ENCODE measurements around the gene HS3ST2. TPM values are rescaled to one million over a fixed set of nuclear protein-coding genes. Genes with fewer than 3 reads are reported as not detected.
"Not testable (repeated sequence)": the region's sequence is repeated elsewhere in the genome, so short reads cannot be mapped to it uniquely, and the experiment has no call there.

Gene HS3ST2
- polyA plus RNA-seq, 10 donors: 0.11 to 0.27 (median 0.22) TPM; not detected in 3

GRCh38 chr16:22932032-22932771 lies 118.2 kb downstream of the HS3ST2 start:
- DNase-seq: no peak

DNA sequence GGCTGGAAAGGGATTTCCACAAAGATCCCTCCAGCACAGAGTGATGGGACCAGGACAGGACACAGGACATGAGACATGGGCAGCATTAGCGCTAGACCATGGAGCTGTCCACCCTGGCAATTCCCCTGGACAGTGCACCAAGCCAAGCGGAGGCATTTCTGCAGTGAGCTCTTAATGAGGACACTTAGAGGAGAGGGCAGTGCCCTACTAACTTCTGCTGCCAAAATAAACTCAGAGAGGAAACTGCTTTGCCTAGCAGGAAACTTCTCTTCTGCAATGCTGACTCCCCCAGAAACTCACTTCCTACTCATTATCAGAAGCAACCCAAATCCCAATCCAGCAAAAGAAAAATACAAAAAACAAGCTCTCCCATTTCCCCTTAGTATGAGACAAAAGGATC lies 119.2 kb downstream of the HS3ST2 start:
- DNase-seq: peak in 1 of 3 donors; percentile 8

GRCh38 chr16:22934786-22935185 lies 120.8 kb downstream of the HS3ST2 start:
- no peak for DNase-seq

DNA sequence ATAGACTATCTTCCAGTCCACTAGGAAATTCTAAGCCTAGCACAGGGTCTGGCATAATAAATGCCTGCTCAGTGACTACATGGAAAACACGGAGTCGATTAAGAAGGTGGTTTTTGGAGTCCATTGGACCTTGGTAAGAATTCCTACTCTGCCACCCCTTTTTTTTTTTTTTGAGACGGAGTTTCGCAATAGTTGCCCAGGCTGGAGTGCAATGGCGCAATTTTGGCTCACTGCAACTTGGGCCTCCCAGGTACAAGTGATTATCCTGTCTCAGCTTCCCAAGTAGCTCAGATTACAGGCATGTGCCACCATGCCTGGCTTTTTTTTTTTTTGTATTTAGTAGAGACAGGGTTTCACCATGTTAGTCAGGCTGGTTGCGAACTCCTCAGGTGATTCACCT lies 123.2 kb downstream of the HS3ST2 start:
- DNase-seq: no peak

- DNase-seq: no peak
These were observed 124.7 kb downstream of the HS3ST2 start for GRCh38 chr16:22938647-22939046.

- DNase-seq: not testable (repeated sequence)
These were observed 125.9 kb downstream of the HS3ST2 start for GRCh38 chr16:22939744-22940363.

DNA sequence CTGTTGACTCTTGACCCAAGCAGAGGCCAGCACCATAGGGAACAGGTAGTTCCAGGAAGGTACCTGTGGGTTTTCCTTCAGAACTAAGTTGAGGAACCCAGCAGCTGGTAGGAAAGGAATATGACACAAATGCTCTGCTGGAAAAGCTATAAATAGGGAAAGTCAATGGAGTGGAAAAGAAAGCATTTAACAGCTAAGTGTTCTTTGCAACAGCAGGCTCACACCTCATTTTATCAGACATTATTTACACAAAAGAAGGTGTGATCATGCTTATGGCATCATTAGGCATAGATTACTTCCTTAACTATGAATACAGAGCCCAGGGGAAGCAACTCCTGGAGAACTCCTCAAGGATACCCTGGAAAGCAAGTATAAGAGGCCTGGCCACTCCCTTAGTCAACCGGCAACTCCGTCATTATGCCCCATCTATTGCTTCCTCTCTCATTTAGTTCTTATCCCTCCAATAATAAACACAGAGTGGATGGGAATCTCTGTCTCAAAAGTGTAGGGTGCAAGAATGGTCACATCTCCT lies 128.1 kb downstream of the HS3ST2 start:
- no peak for DNase-seq

DNA sequence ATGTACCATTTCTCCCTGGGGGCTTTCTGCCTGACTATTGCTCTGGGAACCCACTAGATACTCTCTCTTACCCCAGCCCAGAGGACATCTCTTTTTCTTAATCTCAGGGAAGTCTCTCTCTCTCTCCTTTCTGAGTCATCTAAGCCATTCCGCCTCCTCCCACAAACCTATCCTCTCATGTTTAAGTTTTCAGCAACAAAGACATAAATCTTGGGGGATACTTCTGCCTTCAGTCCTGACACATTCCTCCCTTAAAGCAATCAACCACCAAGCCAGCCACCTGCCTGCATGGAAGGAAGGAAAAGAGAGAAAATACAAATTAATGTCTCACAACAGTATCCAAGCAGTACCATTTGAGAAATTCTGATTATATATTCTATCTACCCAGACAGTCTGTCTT lies 128.8 kb downstream of the HS3ST2 start:
- DNase-seq: no peak

GRCh38 chr16:22945361-22945760 lies 131.4 kb downstream of the HS3ST2 start:
- DNase-seq: no peak

DNA sequence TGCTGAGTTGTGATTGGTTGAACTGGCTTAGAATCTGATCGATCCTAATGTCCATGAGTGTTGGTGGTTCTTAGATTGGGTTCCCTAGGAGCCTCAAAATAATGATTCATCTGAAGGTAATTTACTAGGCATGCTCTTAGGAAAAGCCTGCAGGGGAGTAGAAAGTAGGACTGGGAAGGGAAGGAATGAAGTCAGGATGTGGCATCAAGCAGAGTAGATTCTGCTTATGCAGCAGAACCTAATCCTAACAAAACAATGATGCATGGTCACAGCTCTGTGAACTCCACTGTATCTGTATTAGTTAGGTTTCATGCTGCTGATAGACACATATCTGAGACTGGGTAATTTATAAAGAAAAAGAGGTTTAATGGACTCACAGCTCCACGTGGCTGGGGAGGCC lies 132.5 kb downstream of the HS3ST2 start:
- no peak for DNase-seq

DNA sequence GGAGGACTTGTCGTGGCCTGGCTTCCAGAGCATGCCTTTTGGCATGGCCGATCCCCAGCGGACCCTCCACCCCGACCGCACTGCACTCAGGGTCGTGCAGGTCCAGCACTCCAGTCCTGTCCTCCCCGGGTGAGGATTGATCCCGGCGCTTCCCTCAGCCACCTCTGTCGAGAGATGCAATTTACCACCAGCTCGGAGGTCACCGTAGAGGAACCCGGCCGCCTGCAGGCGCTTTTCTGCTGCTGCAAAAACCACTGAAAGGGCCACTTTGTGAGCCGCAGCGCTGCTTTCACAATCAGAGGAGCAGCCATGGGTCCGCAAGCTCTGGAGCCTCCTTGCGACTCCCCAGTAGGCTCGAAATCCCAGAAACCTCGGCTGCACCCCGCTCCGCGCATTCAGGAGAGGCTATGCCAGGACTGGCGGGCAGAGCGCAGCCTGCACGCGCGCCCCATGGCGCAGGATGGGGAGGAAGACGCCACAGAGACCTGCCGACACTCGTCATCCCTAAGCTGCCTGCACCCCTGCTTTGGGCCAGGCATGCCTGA lies 134.2 kb downstream of the HS3ST2 start:
- DNase-seq: peak in 1 of 3 donors; percentile 28

- DNase-seq: peak; percentile 30 to 55 (median 38)
These were observed 134.8 kb downstream of the HS3ST2 start for GRCh38 chr16:22948603-22949368.

GRCh38 chr16:22955461-22956070 lies 141.6 kb downstream of the HS3ST2 start:
- peak in 1 of 3 donors; percentile 5 for DNase-seq

DNA sequence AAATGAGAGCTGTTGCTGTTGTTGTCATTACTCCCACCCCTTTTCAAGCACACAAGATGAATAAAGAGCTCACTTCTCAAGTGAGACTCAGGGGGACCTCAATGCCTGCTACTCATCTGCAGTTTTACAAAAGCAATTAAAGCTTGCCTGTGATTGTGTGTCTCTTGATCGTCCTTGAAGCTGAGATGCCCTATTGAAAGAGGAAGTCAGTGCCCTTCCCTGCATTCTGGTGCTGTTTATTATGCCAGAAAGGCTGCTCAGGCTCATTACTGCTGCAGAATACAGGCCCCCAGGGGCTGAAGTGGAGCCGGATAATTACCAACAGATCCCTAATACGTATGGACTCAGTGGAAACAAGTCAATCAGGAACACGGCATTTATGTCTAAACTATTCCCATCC lies 147.2 kb downstream of the HS3ST2 start:
- DNase-seq: no peak

DNA sequence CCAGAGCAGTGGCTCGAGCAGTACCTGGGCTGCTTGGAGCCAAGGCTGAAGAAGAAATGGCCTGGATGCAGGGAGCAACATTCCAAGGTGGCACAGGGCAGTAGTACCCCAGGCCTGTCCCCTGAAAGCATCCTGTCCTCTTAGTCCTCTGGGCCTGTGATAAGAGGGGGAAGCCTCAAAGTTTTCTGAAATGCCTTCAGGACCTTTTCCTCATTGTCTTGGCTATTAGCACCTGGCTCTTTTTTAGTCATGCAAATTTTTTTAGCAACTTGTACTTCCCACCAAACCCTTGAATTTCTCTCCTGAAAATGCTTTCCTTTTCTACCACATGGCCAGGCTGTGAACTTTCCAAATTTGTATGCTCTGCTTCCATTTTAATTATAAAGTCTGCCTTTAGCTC lies 148.9 kb downstream of the HS3ST2 start:
- DNase-seq: no peak
